Esophagus muscularis mucosa (tissue), 4 donors: ENCODE results near the gene GLS2.
"Not testable (repeated sequence)": the region's sequence is repeated elsewhere in the genome, so short reads cannot be mapped to it uniquely, and the experiment has no call there.

Experiments
- EP300 ChIP-seq: sonication (generic); formaldehyde crosslinking; IDR thresholded peaks from one replicate; pipeline ENCODE4 v1.6.1; 2017; ENCODE audit warnings: antibody characterized with exemption
- POLR2AphosphoS5 ChIP-seq, 2 donors: sonication (generic); formaldehyde crosslinking; IDR thresholded peaks; one replicate each; pipeline ENCODE4 v1.6.1; 2017; ENCODE audit warnings: antibody characterized with exemption in 2 of 2
- TF ChIP-seq, protein P1 (sequence below), 3 experiments: fragments of 200-600 bp in 2 of 3; fragments of 450-650 bp in 1 of 3; sonication (generic) in 2 of 3; IDR thresholded peaks; one replicate each; pipeline ENCODE4 v1.5.1; 2017 to 2019; ENCODE audit warnings: antibody characterized with exemption in 3 of 3, mild to moderate bottlenecking in 2 of 3, moderate library complexity in 1 of 3

DNA sequence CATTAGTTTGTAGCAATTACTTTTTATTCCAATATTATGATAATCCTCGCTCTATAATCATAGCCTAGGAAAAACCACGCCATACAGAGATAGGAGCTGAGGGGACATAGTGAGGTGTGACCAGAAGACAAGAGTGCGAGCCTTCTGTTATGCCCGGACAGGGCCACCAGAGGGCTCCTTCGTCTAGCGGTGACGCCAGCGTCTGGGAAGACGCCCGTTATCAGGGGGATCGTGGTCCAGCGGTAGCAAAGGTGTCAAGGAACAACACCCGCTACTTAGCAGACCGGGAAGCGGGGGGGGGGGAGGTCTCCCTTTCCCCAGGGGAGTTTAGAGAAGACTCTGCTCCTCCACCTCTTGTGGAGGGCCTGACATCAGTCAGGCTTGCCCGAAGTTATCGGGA, 8.7 kb upstream of the GLS2 start:
- TF ChIP-seq, protein P1, sequence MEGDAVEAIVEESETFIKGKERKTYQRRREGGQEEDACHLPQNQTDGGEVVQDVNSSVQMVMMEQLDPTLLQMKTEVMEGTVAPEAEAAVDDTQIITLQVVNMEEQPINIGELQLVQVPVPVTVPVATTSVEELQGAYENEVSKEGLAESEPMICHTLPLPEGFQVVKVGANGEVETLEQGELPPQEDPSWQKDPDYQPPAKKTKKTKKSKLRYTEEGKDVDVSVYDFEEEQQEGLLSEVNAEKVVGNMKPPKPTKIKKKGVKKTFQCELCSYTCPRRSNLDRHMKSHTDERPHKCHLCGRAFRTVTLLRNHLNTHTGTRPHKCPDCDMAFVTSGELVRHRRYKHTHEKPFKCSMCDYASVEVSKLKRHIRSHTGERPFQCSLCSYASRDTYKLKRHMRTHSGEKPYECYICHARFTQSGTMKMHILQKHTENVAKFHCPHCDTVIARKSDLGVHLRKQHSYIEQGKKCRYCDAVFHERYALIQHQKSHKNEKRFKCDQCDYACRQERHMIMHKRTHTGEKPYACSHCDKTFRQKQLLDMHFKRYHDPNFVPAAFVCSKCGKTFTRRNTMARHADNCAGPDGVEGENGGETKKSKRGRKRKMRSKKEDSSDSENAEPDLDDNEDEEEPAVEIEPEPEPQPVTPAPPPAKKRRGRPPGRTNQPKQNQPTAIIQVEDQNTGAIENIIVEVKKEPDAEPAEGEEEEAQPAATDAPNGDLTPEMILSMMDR (IDR thresholded peaks at IDR 0.05) = peak in 2 of 3 experiments; percentile 33 to 44
- TF ChIP-seq EP300; POLR2AphosphoS5 (IDR thresholded peaks at IDR 0.05): not testable (repeated sequence)
